HG02884 (cell line): ENCODE data around the gene FSTL4.

Experiments
- ATAC-seq: cut with Tn5 transposase; IDR thresholded peaks from one replicate; pipeline ENCODE4 v1.9.1; 2021; ENCODE audit warnings: mild to moderate bottlenecking, moderate library complexity; ENCODE audit not compliant: unreplicated experiment

FSTL4 gene

DNA sequence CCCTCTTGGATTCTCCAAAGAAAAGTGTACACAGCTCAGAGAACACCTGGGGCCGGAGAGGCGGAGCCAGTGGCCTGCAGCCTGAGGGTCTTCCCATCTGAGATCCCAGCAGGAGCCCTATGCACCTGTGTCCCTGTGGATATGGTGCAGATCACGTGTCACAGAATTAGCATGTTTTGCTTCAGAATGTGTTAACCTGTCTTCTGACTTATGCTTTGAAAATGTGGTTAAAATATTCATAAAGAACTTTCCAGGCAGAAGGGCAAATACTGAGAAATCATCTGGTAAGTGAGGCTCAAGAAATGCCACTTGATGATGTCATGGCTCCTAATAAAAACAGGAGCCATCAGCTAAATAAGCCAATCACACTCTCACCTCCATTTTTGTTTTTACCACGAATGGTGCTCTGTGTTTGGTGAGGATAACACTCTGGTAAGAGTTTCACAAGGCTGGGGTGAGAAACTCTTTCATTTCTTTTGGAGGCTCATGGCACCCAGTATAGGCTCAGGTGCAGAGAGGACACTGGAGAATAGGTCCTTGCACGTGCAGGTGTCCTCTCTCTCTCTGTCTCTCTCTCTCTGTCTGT lies 279.8 kb downstream of the FSTL4 start:
- ATAC-seq: no peak

GRCh38 chr5:133331941-133332340 lies 280.4 kb downstream of the FSTL4 start:
- ATAC-seq: no peak

GRCh38 chr5:133330956-133331355 lies 281.4 kb downstream of the FSTL4 start:
- ATAC-seq: no peak

- ATAC-seq: no peak
Measured at GRCh38 chr5:133328800-133329199, 283.5 kb downstream of the FSTL4 start.

DNA sequence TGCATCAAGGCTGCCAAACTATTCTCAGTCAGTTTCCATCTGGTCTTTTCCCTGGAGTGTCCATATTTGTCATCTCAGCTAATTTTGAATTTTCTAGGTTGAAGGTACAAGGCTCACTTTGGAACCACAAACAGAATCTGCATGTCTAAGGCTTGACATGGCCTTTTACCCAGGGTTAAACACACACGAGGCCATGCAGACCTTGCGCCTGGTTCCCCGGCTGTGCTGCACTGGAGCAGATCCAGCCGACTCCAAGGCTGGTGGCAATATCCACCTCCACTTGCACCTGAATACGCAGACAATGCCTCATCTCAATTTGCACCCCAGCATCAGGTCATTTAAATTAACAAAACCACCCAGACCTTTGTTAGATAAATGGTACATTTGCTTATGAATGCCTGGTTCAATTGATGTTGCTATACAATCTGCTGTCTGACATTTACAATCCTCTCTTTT lies 284.4 kb downstream of the FSTL4 start:
- ATAC-seq: no peak

DNA sequence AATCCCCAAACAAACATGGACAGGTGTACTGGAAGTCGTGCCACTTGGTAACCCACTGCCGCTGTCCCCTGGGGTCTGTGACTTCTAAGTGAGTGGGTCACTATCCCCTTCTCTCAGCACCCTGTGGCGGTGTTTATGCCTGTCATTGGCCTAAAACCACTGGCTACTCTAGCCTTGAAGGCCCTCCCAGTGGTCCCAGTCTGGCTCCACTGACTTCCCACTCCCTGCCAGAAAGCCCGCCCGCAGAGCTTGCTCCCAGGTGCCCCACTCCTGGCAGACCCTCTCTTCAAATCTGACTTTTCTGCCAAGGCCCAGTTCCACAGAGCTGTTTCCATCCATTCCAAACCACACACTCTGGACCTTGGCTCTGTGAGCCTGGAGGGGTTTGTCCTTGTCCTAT lies 286.0 kb downstream of the FSTL4 start:
- no peak for ATAC-seq

DNA sequence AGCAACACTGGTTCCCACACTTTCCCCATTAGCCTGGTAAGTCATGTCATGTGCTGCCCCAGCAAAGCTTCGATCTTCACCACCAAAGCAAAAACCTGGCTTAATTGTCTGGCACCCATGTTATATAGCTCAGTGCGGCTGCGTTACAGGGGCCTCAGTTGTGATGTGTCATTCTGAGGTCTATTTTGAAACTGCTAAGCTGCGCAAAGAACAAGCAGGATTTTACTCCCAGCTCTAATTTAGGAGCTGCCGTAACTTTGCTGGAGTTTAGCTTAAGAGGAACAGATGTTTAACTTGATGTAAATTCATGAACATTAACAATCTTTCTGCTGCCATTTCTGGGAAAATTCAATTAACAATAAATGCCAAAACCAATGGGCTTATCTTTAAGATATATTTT lies 286.5 kb downstream of the FSTL4 start:
- ATAC-seq: no peak

- ATAC-seq: no peak
Measured at GRCh38 chr5:133324926-133325325, 287.4 kb downstream of the FSTL4 start.

DNA sequence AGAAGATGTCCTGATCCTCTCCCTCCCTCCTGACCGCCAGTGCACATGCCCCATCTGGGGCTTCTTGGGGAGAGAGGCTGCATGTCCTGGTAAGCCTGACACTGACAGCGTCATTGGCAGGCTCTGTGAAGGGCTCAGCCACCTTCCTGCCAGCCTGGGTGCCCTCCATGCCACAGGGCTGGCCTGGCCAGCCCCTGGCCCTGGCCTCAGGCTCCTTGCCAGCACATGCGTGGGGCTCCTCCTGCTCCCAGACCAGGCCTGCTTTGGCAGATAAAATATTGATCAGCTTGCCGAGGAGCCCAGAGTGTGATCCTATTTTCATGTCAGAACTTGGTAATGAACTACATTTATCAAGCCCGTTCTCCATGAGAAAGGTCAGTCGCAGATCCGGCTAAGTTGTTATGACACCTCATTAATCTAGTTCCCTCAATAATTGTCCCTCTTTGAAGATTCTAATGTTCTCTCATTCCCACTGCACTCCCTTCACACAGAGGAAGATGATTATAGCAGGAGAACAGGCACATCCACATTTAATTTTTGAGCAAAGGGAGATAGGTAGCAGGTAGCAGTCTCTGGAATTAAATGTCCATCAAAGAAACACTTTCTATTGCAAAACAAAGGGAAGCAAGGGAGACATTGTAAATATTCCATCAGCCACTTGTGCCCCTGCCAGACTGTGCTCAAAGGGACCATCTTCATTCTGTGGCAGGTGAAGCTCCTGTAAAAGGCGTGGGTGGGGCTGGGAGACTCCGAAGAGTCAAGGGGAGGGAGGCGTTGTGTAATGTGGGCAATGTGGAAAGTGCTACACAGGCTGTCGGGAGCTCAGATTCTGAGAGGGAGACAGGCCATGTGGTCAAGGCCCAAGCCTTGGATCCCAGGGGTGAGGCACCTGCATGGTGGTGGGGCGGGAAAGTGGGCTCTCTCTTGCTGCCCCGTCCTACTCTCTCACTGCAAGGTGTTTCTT lies 288.6 kb downstream of the FSTL4 start:
- ATAC-seq: no peak

DNA sequence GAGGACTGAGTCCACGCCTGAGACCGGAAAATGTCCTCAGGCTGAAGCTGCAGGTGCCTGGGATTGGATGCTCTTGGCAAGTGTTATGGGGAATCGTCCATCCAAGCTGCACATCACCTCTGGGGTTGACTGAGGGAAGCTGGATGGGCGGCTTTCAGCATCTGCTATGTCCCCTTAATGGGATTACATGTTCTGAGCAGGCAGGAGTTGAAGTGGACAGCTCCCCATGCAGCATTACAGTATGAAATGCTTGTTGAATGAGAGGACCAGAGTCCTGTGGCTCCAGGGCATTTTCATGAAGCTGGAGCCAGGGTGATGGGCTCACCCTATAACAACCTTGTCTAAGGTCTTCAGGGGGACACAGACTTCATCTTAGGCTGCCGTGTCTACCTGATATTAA lies 289.6 kb downstream of the FSTL4 start:
- ATAC-seq: no peak

DNA sequence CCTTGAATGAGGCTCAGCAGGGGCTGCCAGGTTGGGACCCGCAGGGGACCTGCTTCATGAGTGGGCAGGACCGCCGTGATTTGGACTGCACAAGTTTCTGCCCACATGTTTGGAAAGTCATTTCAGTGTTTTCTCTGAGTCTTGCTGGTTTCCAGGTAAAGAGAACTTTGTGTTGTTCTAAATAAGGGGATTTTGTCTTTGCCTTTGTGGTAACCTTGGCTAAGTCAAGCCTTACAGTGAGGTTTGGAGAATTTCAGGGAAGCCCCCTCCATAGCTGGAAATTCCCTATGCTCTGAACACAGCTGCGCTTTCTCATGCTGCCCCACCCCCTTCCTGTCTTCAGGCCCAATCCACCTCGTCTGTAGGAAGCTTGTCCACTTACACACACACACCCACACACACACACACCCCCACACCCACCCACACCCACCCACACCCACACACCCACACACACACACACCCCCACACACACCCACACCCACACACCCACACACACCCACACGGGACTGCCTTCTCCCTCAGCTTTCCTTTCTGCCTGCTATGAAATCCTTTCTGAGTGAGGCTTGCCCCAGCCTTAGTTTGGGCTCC lies 290.4 kb downstream of the FSTL4 start:
- peak; percentile 57 for ATAC-seq

- no peak for ATAC-seq
Measured at GRCh38 chr5:133321286-133321832, 291.0 kb downstream of the FSTL4 start.

DNA sequence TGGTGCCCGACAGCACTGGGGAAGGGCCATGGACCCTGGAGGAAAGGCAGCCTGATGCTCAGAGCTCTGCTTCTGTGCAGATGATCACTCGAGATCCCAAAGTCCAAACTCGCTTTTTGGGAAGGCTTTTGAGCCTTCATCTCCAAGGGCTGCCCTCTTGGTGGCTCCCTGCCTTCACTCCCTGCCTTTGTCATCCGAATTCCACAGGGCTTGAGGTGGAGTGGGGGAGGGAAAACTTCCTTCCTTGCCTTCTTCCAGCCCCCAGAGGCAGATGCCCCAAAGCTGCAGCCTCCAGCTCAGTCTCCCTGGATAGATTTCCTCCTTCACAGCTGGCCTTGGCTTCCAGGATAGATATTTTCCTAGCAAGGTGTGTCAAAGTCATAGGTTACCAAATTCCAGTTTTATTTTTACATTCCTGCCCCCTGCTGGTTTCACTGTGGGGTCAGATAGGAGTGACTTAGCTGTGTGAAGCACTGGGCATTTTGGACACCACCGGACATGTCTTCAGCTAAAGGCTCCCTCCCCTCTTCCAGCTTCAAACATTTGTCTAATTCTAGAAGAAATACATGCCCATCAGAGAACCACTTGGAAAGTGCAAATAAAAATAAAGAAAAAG lies 292.3 kb downstream of the FSTL4 start:
- ATAC-seq: no peak

DNA sequence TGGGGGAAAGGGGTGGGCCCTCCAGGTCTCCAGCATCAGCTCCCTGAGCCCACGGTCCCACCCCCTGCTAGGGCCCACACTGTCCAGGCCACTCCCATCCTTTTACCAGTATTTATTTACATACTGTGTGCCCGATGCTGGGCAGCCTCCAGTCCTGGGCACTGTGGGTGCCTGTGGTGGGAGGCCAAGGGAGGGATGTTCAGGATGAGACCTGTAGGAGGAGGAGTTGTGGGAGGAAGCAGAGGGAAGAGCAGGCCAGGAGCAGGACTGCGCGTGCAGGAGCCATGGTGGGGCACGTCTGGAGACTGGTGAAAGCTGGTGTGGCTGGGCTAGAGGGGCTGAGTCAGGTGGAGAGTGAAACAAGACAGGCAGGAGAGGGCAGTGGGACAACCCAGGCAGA lies 293.1 kb downstream of the FSTL4 start:
- ATAC-seq: no peak

DNA sequence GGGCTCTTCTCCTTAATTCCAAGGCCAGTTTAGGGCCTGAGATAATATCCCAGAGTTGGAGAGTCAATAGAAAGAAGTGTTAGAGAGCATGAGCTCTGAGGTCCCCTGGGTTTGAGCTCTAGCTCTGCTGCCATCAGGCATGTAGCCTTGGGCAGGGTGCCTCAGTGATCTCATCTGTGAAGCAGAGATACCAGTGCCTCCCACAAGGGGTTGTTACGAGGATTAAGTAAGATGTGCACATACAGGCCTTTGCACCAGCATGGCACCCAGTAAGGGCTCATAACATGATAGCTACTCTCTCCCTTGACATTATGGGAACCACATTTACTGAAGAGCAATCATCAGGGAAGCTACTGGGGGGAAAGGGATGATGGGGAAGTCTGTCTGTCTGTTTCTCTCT lies 294.8 kb downstream of the FSTL4 start:
- no peak for ATAC-seq

GRCh38 chr5:133316346-133317343 lies 295.7 kb downstream of the FSTL4 start:
- no peak for ATAC-seq

DNA sequence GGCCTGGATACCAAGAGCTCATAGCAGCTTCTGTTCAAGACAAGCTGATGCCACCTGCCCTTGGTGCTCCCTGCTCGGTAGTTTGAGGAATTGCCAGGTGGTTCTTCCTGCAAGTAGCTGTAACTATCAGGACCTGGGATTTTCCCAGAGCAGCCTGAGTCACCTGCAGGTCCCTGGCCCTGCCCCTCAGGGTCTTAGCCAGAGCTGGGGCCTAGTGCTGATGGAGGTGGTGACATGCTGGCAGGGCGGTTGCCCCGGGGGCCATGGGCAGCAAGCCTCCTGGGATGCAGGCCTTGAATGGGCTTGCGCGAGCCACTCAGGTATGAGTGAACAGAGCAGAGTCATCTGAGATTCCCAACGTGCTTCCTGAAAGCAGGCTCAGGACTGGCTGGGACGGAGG lies 298.3 kb downstream of the FSTL4 start:
- ATAC-seq: no peak

DNA sequence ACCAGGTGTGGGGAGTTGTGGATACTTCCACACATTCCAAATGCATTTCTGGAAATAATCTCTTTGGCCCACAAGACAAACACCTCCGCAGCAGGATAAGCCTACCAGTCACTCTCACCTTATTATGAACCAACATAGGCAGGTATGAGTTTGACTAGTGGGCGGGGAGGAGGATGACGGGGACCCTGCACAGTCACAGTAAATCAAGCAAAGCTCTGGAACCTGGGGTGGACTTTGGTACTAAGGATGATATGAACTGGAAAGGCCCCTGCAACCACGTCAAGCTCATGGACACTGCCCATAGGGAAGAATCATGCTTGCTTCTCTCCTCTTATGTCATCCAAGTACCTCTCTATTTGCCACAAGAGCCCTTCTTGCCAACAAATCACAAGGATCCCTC lies 301.2 kb downstream of the FSTL4 start:
- ATAC-seq: no peak

- no peak for ATAC-seq
Measured at GRCh38 chr5:133309984-133310621, 302.2 kb downstream of the FSTL4 start.
